ENCODE results near the gene MARCHF10. TPM values are rescaled to one million over a fixed set of nuclear protein-coding genes. Genes with fewer than 3 reads are reported as not detected.

MARCHF10 gene
- total RNA-seq, 1 experiment from 2014 or later, result not detected

DNA sequence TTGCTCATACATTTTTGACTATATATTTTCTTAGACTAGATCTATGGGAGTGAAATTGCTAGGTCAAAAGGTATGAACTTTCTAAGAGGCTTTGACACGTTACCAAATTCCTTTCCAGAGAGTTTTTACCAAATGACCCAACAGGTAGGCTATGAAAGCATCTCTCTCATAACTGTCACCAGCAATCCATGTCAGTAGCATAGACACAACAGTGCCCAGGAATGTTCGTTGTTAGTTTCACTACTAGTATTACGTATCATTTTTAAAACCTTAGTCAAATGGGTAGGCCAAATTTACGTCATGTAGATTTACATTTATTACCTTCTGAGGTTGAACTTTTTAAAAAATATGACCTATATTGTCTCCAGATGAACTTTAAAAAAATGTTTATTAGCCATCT, 66.8 kb downstream of the MARCHF10 start:
- no peak for DNase-seq (ENCODE audit: low spot score)
- BruUV-seq (replicated peaks), result no TSS peak
- H3K9me3 ChIP-seq (ENCODE audit: low read depth, low read length, poor library complexity, severe bottlenecking), result no peaks in the 10 kb centered on the region
- no peaks in the 10 kb centered on the region for H3K36me3 ChIP-seq (ENCODE audit: insufficient read depth, low read length, poor library complexity, severe bottlenecking)
- no peaks in the 10 kb centered on the region for H3K4me1 ChIP-seq (ENCODE audit: insufficient read depth, low read length, poor library complexity, severe bottlenecking)
- TF ChIP-seq EZH2 (IDR thresholded peaks at IDR 0.05; ENCODE audit: borderline replicate concordance, low read depth, low read length, poor library complexity, severe bottlenecking), result no peak
- TF ChIP-seq, protein P1, sequence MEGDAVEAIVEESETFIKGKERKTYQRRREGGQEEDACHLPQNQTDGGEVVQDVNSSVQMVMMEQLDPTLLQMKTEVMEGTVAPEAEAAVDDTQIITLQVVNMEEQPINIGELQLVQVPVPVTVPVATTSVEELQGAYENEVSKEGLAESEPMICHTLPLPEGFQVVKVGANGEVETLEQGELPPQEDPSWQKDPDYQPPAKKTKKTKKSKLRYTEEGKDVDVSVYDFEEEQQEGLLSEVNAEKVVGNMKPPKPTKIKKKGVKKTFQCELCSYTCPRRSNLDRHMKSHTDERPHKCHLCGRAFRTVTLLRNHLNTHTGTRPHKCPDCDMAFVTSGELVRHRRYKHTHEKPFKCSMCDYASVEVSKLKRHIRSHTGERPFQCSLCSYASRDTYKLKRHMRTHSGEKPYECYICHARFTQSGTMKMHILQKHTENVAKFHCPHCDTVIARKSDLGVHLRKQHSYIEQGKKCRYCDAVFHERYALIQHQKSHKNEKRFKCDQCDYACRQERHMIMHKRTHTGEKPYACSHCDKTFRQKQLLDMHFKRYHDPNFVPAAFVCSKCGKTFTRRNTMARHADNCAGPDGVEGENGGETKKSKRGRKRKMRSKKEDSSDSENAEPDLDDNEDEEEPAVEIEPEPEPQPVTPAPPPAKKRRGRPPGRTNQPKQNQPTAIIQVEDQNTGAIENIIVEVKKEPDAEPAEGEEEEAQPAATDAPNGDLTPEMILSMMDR (conservative IDR thresholded peaks at IDR 0.05; ENCODE audit: low read depth, low read length), result no peak
- intact Hi-C loops (cut with micrococcal nuclease; ENCODE audit: unreplicated experiment), result no loop called here
- no peaks in the 10 kb centered on the region for H3K27me3 ChIP-seq (replicated peaks; ENCODE audit: insufficient read depth, low read depth, low read length, poor library complexity)
- H3K27ac ChIP-seq (ENCODE audit: low read depth, low read length, poor library complexity, severe bottlenecking), result no peak overlapping the region
- ChIA-PET POLR2A (ENCODE audit: low non-redundant PET) (no interaction called here), CTCF (no interaction called here)
- no peak overlapping the region for H3K4me3 ChIP-seq (ENCODE audit: low read depth, low read length, poor library complexity, severe bottlenecking)

DNA sequence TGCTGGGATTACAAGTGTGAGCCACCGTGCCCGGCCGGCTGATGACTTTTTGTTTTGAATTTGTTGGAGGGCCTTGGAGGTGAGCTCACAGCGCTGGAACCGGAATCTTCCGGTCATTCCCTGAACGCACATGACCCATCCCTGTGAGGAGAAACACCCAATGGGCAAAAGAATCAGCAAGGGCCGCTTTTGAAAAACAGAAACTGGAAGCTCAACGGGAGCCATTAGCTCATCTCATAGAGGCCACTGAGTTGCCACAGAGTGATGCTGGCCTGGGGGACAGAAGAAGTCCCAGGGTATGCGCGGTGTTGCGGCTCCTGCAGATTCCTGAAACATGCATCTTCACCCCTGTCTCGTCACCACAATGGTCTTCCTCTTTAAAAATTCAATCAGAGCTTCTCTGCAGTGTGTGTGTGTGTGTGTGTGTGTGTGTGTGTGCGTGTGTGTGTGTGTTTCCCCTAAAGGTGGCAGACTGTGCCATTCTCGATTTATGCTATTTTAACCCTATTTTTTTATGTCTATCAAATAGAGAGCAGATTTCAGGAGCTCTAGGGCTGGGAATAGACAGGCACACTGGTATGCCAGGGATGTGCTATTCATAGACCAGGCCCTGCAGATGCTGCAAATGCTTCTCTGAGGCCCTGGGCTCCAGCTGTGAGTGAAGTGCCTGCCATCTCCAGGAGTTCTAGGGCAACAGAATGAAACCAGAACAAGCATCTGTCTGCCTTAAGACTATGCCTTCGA, 68.3 kb downstream of the MARCHF10 start:
- ChIA-PET POLR2A (ENCODE audit: low non-redundant PET) (no interaction called here), CTCF (no interaction called here)
- no peak for DNase-seq (ENCODE audit: low spot score)
- Histone ChIP-seq H3K9me3 (ENCODE audit: low read depth, low read length, poor library complexity, severe bottlenecking) (no peaks in the 10 kb centered on the region), H3K27me3 (replicated peaks; ENCODE audit: insufficient read depth, low read depth, low read length, poor library complexity) (no peaks in the 10 kb centered on the region), H3K4me1 (ENCODE audit: insufficient read depth, low read length, poor library complexity, severe bottlenecking) (no peaks in the 10 kb centered on the region), H3K36me3 (ENCODE audit: insufficient read depth, low read length, poor library complexity, severe bottlenecking) (no peaks in the 10 kb centered on the region), H3K4me3 (ENCODE audit: low read depth, low read length, poor library complexity, severe bottlenecking) (no peak overlapping the region), H3K27ac (ENCODE audit: low read depth, low read length, poor library complexity, severe bottlenecking) (no peak overlapping the region)
- BruUV-seq (replicated peaks), result no TSS peak
- intact Hi-C loops (cut with micrococcal nuclease; ENCODE audit: unreplicated experiment), result no loop called here
- TF ChIP-seq, protein P1 (conservative IDR thresholded peaks at IDR 0.05; ENCODE audit: low read depth, low read length), result no peak
- TF ChIP-seq EZH2 (IDR thresholded peaks at IDR 0.05; ENCODE audit: borderline replicate concordance, low read depth, low read length, poor library complexity, severe bottlenecking), result no peak

DNA sequence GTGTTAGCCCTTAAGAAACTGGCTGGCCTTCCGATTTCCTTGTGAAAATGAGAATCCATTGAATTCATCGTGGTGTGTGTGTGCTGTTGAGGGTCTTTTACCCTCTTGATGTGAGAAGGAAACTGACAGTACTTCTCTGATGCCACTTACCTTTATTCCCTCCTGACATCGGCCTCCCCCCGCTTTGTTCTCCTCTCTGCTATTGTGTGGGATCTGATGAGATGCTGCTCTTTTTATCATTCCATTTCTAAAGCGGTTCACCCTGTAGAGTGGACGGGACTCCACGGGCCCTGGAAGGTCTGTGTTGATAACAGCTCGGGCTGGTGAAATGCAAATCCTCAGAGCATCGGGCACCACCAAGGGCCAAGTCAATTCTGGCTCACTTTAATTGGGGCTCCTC, 69.8 kb downstream of the MARCHF10 start:
- Histone ChIP-seq H3K9me3 (ENCODE audit: low read depth, low read length, poor library complexity, severe bottlenecking) (no peaks in the 10 kb centered on the region), H3K4me3 (ENCODE audit: low read depth, low read length, poor library complexity, severe bottlenecking) (no peak overlapping the region), H3K36me3 (ENCODE audit: insufficient read depth, low read length, poor library complexity, severe bottlenecking) (no peaks in the 10 kb centered on the region), H3K4me1 (ENCODE audit: insufficient read depth, low read length, poor library complexity, severe bottlenecking) (no peaks in the 10 kb centered on the region), H3K27me3 (replicated peaks; ENCODE audit: insufficient read depth, low read depth, low read length, poor library complexity) (no peaks in the 10 kb centered on the region), H3K27ac (ENCODE audit: low read depth, low read length, poor library complexity, severe bottlenecking) (no peak overlapping the region)
- TF ChIP-seq, protein P1 (conservative IDR thresholded peaks at IDR 0.05; ENCODE audit: low read depth, low read length), result no peak
- TF ChIP-seq EZH2 (IDR thresholded peaks at IDR 0.05; ENCODE audit: borderline replicate concordance, low read depth, low read length, poor library complexity, severe bottlenecking), result no peak
- no peak for DNase-seq (ENCODE audit: low spot score)
- BruUV-seq (replicated peaks), result no TSS peak
- ChIA-PET CTCF (no interaction called here), POLR2A (ENCODE audit: low non-redundant PET) (interaction anchor here (0.6 kb wide), 1 partner anchor 568 kb away, joined by 3 read pairs; no protein-coding TSS in a partner anchor)
- intact Hi-C loops (cut with micrococcal nuclease; ENCODE audit: unreplicated experiment), result no loop called here
